ENCODE measurements around the gene KCNS1. TPM values are rescaled to one million over a fixed set of nuclear protein-coding genes. Genes with fewer than 3 reads are reported as not detected.

KCNS1 gene
- total and polyA plus RNA-seq, 5 donors from 2014 or later, result 0.09 to 0.20 (median 0.17) TPM; not detected in 1

DNA sequence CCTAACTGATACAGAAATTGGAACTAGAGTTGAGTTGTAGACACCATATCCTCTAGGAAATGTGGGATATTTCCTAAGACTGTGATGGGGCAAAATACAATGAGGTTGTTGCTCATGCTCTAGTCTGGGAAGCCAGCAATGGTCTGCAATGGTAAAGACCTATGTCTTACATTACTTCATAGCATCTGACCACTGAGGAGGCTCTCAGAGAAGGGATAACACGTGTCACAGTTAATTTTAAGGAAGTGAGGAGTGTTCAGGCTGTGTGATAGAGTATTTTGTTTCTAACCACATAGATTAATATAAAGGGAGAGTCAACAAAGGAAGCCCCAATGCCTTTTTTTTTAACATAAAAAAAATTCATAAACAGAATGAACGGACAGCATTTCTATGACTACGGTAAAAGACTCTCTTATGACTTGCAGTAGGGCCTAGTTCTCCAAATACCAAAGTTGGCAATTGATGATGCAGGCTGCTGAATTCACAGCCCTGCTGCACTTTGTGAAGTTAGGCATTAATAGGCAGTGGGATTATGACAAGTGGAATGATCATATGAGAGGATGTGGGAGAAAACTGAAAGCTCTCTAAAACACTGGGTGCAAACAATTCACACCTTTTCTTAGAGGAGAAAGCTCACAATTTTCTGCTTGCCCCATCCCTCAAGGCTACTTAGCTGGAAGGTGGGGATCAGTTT, 13.7 kb downstream of the KCNS1 start:
- H3K4me3 ChIP-seq (ENCODE audit: low read depth, low read length), result no peak overlapping the region
- DNase-seq (no peak), ATAC-seq (ENCODE audit: low read depth in 2 of 2) (no peak)
- Mint-ChIP-seq H3K36me3 (peaks cover 47% of the 10 kb centered on the region), H3K9me3 (peaks cover 0 to 7% (median 3%) of the 10 kb centered on the region in 7 donors), H3K27ac (no peak overlapping the region), H3K4me1 (peaks cover 5 to 19% (median 12%) of the 10 kb centered on the region in 4 donors), H3K27me3 (no peaks in the 10 kb centered on the region), H3K4me3 (no peak overlapping the region)
- no peaks in the 10 kb centered on the region for H3K4me1 ChIP-seq (ENCODE audit: control insufficient read depth, insufficient read depth, low read length, poor library complexity, severe bottlenecking)
- H3K36me3 ChIP-seq (ENCODE audit: control insufficient read depth, insufficient read depth, low read length), result peaks cover 30% of the 10 kb centered on the region
- H3K27ac ChIP-seq (ENCODE audit: insufficient read depth, low read length, poor library complexity, severe bottlenecking), result no peak overlapping the region
- peaks cover 7 to 9% of the 10 kb centered on the region in 2 experiments for H3K9me3 ChIP-seq (ENCODE audit: control insufficient read depth in 2 of 2, low read length in 2 of 2)
- H3K27me3 ChIP-seq (ENCODE audit: control insufficient read depth, insufficient read depth, low read length), result no peaks in the 10 kb centered on the region

DNA sequence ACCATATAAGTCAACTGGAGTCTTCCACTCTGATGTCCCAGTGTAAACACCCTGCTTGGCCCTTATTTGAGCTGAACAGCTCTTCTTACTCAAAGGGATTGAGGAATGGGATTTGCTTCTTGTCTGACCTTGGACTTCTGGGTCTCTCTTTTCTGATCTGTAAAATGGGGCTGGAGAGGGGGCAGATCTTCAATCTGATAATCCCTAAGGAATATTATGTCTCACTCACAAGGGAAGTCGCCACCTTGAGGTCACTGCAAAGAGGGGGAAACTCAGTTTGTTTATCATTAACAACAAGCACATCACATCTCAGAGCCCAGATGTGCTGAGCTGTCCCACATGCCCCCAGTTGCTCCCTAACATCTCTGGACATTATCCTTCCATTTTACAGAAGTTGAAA, 15.1 kb downstream of the KCNS1 start:
- H3K36me3 ChIP-seq (ENCODE audit: control insufficient read depth, insufficient read depth, low read length), result peaks cover 44% of the 10 kb centered on the region
- no peak overlapping the region for H3K27ac ChIP-seq (ENCODE audit: insufficient read depth, low read length, poor library complexity, severe bottlenecking)
- DNase-seq (no peak), ATAC-seq (ENCODE audit: low read depth in 2 of 2) (no peak)
- H3K36me3 Mint-ChIP-seq, result peaks cover 60% of the 10 kb centered on the region
- H3K4me1 ChIP-seq (ENCODE audit: control insufficient read depth, insufficient read depth, low read length, poor library complexity, severe bottlenecking), result no peaks in the 10 kb centered on the region
- H3K27ac Mint-ChIP-seq, result peak overlapping the region in 1 of 3 donors; percentile 25
- H3K4me3 ChIP-seq (ENCODE audit: low read depth, low read length), result no peak overlapping the region
- H3K9me3 Mint-ChIP-seq, result peaks cover 0 to 12% (median 8%) of the 10 kb centered on the region in 7 donors
- no peak overlapping the region for H3K4me3 Mint-ChIP-seq
- peaks cover 5 to 19% (median 14%) of the 10 kb centered on the region in 4 donors for H3K4me1 Mint-ChIP-seq
- no peaks in the 10 kb centered on the region for H3K27me3 Mint-ChIP-seq
- H3K9me3 ChIP-seq (ENCODE audit: control insufficient read depth in 2 of 2, low read length in 2 of 2), result peaks cover 11 to 12% of the 10 kb centered on the region in 2 experiments
- no peaks in the 10 kb centered on the region for H3K27me3 ChIP-seq (ENCODE audit: control insufficient read depth, insufficient read depth, low read length)

- H3K9me3 Mint-ChIP-seq, result peaks cover 0 to 12% (median 8%) of the 10 kb centered on the region in 7 donors
- no peaks in the 10 kb centered on the region for H3K27me3 Mint-ChIP-seq
- peaks cover 66% of the 10 kb centered on the region for H3K36me3 Mint-ChIP-seq
- H3K36me3 ChIP-seq (ENCODE audit: control insufficient read depth, insufficient read depth, low read length), result peaks cover 49% of the 10 kb centered on the region
- peaks cover 11 to 12% of the 10 kb centered on the region in 2 experiments for H3K9me3 ChIP-seq (ENCODE audit: control insufficient read depth in 2 of 2, low read length in 2 of 2)
- ATAC-seq (ENCODE audit: low read depth in 2 of 2), result no peak
- peaks cover 5 to 19% (median 15%) of the 10 kb centered on the region in 4 donors for H3K4me1 Mint-ChIP-seq
- no peak for DNase-seq
- H3K27me3 ChIP-seq (ENCODE audit: control insufficient read depth, insufficient read depth, low read length), result no peaks in the 10 kb centered on the region
- no peak overlapping the region for H3K4me3 ChIP-seq (ENCODE audit: low read depth, low read length)
- peak overlapping the region in 1 of 4 donors; percentile 68 for H3K4me3 Mint-ChIP-seq
- H3K4me1 ChIP-seq (ENCODE audit: control insufficient read depth, insufficient read depth, low read length, poor library complexity, severe bottlenecking), result no peaks in the 10 kb centered on the region
- no peak overlapping the region for H3K27ac ChIP-seq (ENCODE audit: insufficient read depth, low read length, poor library complexity, severe bottlenecking)
- H3K27ac Mint-ChIP-seq, result peak overlapping the region in 2 of 3 donors; percentile 62 to 87
Measured at GRCh38 chr20:45085289-45085688, 15.6 kb downstream of the KCNS1 start.

DNA sequence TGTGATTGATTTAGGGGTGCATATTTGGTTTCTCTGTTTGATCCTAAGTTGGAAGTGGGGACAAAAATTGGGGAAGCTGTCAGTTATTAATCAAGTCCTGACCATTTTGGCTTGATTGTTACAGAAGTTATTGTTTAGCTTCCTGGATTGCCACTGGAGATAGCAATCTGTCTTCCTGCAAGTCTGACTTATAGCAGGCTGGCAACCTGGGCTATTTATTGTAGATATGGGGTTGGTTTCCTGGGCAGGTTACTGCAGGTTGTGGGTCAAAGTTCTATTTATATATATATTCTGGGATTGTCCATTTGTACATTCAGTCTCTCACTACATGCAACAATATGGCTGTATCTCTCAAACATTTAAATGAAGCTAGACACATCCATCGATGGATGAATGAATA, 17.8 kb downstream of the KCNS1 start:
- H3K27ac Mint-ChIP-seq, result no peak overlapping the region
- peaks cover 0 to 16% (median 9%) of the 10 kb centered on the region in 7 donors for H3K9me3 Mint-ChIP-seq
- H3K4me1 Mint-ChIP-seq, result peaks cover 11 to 23% (median 15%) of the 10 kb centered on the region in 4 donors
- Histone ChIP-seq H3K4me3 (ENCODE audit: low read depth, low read length) (no peak overlapping the region), H3K36me3 (ENCODE audit: control insufficient read depth, insufficient read depth, low read length) (peaks cover 68% of the 10 kb centered on the region), H3K27me3 (ENCODE audit: control insufficient read depth, insufficient read depth, low read length) (no peaks in the 10 kb centered on the region), H3K4me1 (ENCODE audit: control insufficient read depth, insufficient read depth, low read length, poor library complexity, severe bottlenecking) (no peaks in the 10 kb centered on the region), H3K27ac (ENCODE audit: insufficient read depth, low read length, poor library complexity, severe bottlenecking) (no peak overlapping the region), H3K9me3 (ENCODE audit: control insufficient read depth in 2 of 2, low read length in 2 of 2) (peaks cover 11 to 12% of the 10 kb centered on the region in 2 experiments)
- peak overlapping the region in 1 of 4 donors; percentile 13 for H3K4me3 Mint-ChIP-seq
- ATAC-seq (ENCODE audit: low read depth in 2 of 2) (no peak), DNase-seq (no peak)
- no peaks in the 10 kb centered on the region for H3K27me3 Mint-ChIP-seq
- H3K36me3 Mint-ChIP-seq, result peaks cover 78% of the 10 kb centered on the region

- Mint-ChIP-seq H3K36me3 (peaks cover 72% of the 10 kb centered on the region), H3K4me3 (no peak overlapping the region), H3K9me3 (peaks cover 0 to 16% (median 9%) of the 10 kb centered on the region in 7 donors), H3K4me1 (peaks cover 11 to 23% (median 13%) of the 10 kb centered on the region in 4 donors), H3K27ac (peak overlapping the region in 1 of 3 donors; percentile 74), H3K27me3 (no peaks in the 10 kb centered on the region)
- ATAC-seq (ENCODE audit: low read depth in 2 of 2) (no peak), DNase-seq (no peak)
- Histone ChIP-seq H3K9me3 (ENCODE audit: control insufficient read depth in 2 of 2, low read length in 2 of 2) (peaks cover 11 to 12% of the 10 kb centered on the region in 2 experiments), H3K36me3 (ENCODE audit: control insufficient read depth, insufficient read depth, low read length) (peaks cover 73% of the 10 kb centered on the region), H3K27ac (ENCODE audit: insufficient read depth, low read length, poor library complexity, severe bottlenecking) (no peak overlapping the region), H3K4me1 (ENCODE audit: control insufficient read depth, insufficient read depth, low read length, poor library complexity, severe bottlenecking) (no peaks in the 10 kb centered on the region), H3K4me3 (ENCODE audit: low read depth, low read length) (no peak overlapping the region), H3K27me3 (ENCODE audit: control insufficient read depth, insufficient read depth, low read length) (no peaks in the 10 kb centered on the region)
Measured at GRCh38 chr20:45082468-45082867, 18.5 kb downstream of the KCNS1 start.

GRCh38 chr20:45080867-45081624, 19.9 kb downstream of the KCNS1 start:
- DNase-seq, result peak in 1 of 3 donors; percentile 28
- Mint-ChIP-seq H3K9me3 (peaks cover 0 to 16% (median 9%) of the 10 kb centered on the region in 7 donors), H3K4me1 (peaks cover 9 to 25% (median 12%) of the 10 kb centered on the region in 4 donors), H3K27me3 (no peaks in the 10 kb centered on the region), H3K27ac (peak overlapping the region in 1 of 3 donors; percentile 17), H3K36me3 (peaks cover 68% of the 10 kb centered on the region), H3K4me3 (peak overlapping the region in 1 of 4 donors; percentile 27)
- Histone ChIP-seq H3K27me3 (ENCODE audit: control insufficient read depth, insufficient read depth, low read length) (no peaks in the 10 kb centered on the region), H3K36me3 (ENCODE audit: control insufficient read depth, insufficient read depth, low read length) (peaks cover 80% of the 10 kb centered on the region), H3K9me3 (ENCODE audit: control insufficient read depth in 2 of 2, low read length in 2 of 2) (peaks cover 11 to 12% of the 10 kb centered on the region in 2 experiments), H3K4me3 (ENCODE audit: low read depth, low read length) (no peak overlapping the region), H3K27ac (ENCODE audit: insufficient read depth, low read length, poor library complexity, severe bottlenecking) (no peak overlapping the region), H3K4me1 (ENCODE audit: control insufficient read depth, insufficient read depth, low read length, poor library complexity, severe bottlenecking) (no peaks in the 10 kb centered on the region)
- no peak for ATAC-seq (ENCODE audit: low read depth in 2 of 2)

DNA sequence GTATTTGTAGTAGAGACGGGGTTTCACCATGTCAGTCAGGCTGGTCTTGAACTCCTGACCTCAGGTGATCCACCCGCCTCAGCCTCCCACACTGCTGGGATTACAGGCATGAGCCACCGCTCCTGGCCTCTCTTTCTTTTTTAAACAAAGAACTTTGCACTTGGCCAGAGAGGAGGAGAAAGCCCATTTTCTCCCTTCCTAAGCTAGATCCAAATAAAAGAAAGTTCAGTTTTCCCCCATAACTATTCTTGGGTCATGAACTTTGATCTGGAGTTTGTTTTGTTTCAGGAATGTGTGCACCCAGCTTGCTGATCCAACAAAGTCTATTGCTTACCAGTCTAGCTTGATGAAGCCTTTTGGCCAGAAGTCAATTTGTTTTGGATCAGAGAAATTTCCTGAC, 23.4 kb downstream of the KCNS1 start:
- ATAC-seq (ENCODE audit: low read depth in 2 of 2) (no peak), DNase-seq (no peak)
- Mint-ChIP-seq H3K4me3 (no peak overlapping the region), H3K9me3 (peaks cover 0 to 10% (median 5%) of the 10 kb centered on the region in 7 donors), H3K27ac (no peak overlapping the region), H3K36me3 (peaks cover 66% of the 10 kb centered on the region), H3K4me1 (peaks cover 6 to 25% (median 16%) of the 10 kb centered on the region in 4 donors), H3K27me3 (no peaks in the 10 kb centered on the region)
- Histone ChIP-seq H3K27me3 (ENCODE audit: control insufficient read depth, insufficient read depth, low read length) (no peaks in the 10 kb centered on the region), H3K27ac (ENCODE audit: insufficient read depth, low read length, poor library complexity, severe bottlenecking) (no peak overlapping the region), H3K9me3 (ENCODE audit: control insufficient read depth in 2 of 2, low read length in 2 of 2) (peaks cover 6 to 7% of the 10 kb centered on the region in 2 experiments), H3K36me3 (ENCODE audit: control insufficient read depth, insufficient read depth, low read length) (peaks cover 98% of the 10 kb centered on the region), H3K4me1 (ENCODE audit: control insufficient read depth, insufficient read depth, low read length, poor library complexity, severe bottlenecking) (no peaks in the 10 kb centered on the region), H3K4me3 (ENCODE audit: low read depth, low read length) (no peak overlapping the region)

Measured in CD4-positive, CD25-positive, alpha-beta regulatory T cell (primary cell).